GM18870 (cell line): ENCODE measurements around the gene SELENOT.
"Not testable (repeated sequence)": the region's sequence is repeated elsewhere in the genome, so short reads cannot be mapped to it uniquely, and the experiment has no call there.

Source experiments
- ATAC-seq: cut with Tn5 transposase; IDR thresholded peaks from one replicate; pipeline ENCODE4 v1.9.1; 2021; ENCODE audit warnings: moderate library complexity; ENCODE audit not compliant: unreplicated experiment

Gene SELENOT, protein sequence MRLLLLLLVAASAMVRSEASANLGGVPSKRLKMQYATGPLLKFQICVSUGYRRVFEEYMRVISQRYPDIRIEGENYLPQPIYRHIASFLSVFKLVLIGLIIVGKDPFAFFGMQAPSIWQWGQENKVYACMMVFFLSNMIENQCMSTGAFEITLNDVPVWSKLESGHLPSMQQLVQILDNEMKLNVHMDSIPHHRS

DNA sequence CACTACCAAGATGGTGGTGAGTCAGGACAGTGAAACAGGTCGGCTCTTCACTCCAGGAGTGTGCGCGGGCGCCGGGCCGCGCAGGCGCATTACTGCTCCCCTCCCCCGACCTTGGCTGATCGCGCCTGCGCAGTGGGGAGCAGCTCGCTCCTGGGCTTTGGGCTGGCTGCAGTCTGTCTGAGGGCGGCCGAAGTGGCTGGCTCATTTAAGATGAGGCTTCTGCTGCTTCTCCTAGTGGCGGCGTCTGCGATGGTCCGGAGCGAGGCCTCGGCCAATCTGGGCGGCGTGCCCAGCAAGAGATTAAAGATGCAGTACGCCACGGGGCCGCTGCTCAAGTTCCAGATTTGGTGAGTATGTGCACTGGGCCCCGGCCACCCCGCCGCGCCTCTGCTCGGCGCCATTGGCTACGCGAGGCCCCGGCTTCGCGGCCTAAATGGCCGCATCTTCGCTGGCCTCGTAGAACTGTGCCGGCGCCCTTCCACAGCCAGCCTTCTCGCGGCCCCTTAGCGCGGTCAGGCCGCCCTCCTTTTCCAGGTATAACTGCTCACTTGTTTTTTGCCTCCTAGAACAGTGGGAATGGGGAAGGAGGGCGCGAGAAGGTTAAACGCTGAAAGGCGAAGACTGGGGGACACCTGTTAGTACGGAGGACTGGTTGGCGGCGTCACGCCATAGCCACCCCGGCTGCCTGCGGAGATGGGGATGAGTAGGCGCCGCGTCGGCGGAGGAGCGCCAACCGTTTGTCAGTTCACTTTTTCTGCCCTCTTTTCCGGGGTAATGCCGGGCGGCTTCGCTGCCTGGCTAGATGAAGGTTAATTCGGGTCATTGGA lies at the start of gene SELENOT:
Gene SELENOT, plus strand, starts transcription at position 169 of the 827 bp plus-strand sequence. Its CDS starts 42 bp downstream, at position 211.
- peak; percentile 43 for ATAC-seq

DNA sequence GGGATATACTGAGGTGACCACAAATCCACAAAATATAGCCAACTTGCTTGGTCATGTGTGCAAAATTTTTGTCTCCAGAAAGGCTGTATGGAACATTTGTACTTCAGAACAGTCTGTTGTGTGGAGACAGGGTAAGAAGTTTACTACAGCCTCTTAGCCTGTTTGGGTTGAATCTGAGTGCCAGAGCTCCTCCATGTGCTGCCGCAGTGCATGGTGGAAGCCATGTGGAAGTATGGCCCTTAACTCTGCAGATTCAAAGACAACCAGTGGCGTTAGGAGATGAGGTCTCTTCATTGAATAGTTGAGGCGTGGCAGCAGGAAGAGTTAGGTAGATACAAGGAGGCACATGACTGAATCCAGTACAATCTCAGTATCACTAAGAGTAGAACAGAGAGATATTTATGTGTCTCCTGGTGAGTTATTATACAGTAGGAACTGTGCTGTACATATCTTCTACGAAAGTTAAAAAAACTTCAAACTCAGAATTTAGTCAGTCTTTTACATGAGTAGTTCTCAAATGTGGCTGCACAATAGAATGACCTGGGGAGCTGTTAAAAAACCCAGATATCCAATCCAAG lies 47.2 kb upstream of the SELENOT start:
- no peak for ATAC-seq

DNA sequence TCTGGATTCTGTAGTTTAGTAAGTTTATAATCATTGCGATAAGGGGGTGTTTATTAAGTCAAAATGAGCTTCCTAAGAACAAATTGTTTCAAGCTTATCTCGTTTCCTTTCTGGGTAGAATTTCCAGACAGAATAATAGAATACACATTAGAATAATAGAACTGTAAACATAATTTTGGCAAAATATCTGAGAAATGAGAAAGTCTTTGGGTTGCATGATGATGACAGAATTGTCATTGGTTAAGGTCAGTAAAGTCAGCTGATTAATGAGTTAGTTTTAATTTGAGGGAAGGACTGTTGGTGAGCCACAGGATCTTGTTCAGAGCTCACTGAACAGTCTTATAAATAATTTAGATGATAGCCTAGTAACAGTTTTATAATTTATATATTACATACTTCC lies 46.3 kb upstream of the SELENOT start:
- no peak for ATAC-seq

DNA sequence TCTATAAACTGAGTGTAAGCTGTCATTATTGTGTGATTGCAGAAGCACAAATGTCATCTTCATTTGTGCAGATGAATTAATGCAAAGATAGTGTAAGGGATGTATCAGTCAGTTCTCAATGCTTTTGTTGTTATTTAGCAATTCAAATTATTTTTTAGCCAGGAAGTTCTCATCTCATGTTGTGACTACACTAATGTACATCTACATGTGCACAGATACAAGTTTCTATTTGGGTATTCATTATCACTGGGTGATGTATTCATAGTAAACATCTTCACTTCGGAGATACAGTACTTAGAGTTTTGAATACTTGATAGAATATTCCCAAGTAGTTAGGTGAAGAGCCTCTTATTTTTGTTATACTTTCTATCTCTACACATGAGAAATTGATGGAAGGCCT lies 45.4 kb upstream of the SELENOT start:
- no peak for ATAC-seq

DNA sequence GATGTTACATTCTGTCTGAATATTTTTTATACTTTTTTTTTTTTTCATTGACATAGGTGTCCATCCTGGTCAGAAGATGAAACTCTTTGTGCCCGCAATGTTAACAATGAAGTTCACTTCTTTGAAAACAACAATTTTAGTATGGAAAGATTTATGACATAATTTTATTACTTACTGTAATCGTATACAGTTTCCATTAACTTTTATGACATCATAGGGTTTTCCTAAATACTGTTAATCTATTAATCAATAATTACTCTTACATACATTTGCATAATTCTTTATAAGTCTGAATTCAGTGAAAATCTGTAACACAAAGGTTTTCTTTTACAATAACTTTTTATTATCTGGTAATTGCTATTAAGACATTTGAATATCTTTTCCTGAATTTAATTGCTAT lies 38.9 kb upstream of the SELENOT start:
- no peak for ATAC-seq

DNA sequence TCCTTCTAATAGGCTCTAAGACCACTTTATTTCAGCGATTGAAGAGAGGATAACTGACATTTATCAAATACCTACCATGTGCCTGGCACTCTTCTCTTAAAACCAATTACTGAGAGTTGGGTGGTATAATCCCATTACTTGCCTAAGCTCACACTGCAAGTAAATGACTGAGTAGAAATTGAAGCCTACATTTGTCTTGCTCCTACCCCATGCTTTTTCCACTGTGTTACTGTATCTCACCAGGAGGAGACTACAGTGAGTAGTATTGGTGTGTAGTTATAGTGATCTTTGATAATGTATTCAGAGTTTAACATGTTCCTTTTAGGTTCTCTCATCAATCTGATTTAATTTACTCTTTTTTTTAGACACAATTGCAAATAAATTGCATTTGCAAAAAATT lies 35.8 kb upstream of the SELENOT start:
- ATAC-seq = no peak

DNA sequence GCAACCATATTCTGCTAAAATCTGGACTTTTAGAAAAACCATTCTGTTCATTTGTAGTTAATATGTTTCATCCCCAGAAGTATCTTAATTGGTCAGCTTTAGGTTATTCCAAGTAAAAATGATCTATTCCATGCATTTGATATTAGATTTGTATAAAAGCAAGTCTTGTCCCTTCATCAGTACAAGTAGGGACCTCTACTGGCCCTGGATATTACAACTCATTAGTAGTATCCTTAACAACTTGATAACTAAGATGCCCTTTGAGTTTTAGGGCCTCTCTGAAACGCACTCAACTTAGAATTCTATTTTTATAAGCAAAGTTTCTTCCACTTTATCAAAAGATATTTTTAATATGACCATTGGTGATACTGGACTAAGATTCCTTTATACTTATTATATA lies 25.3 kb upstream of the SELENOT start:
- ATAC-seq = no peak

DNA sequence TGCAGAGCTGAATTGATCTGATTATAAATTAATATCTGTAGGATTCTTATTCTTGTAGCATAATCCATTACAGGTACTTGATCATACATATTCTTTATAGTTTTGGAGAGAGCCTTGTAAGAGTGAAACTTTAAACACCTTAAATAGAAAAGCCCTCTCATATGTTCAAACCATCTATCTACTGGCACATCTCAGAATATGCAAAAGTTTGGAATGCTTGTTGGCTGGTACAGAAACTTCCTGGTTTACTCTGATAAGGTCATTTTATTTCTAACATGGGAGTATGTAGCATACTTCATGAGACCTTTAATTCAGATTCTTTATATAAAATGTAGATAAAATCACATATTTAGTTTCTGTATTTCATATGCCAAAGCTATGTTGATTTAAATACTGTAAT lies 21.9 kb upstream of the SELENOT start:
- ATAC-seq = no peak

DNA sequence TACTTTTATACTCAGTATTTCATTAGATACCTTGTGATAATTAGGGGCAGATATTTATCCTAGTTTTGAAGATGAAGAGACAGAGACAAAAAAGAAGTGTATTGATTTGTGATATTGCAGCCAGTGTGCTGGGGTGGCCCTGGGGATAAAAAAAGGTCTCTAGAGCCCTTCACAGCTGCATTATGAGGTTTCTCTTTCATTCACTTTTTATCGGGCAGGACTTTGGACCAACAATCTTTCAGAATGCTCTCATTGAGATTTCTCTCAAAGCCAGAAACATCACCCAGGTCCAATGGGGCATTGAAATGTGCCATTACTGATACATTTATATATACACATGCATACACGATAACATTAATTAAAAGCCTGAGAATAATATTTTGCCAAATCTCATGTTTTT lies 20.5 kb upstream of the SELENOT start:
- peak; percentile 50 for ATAC-seq

DNA sequence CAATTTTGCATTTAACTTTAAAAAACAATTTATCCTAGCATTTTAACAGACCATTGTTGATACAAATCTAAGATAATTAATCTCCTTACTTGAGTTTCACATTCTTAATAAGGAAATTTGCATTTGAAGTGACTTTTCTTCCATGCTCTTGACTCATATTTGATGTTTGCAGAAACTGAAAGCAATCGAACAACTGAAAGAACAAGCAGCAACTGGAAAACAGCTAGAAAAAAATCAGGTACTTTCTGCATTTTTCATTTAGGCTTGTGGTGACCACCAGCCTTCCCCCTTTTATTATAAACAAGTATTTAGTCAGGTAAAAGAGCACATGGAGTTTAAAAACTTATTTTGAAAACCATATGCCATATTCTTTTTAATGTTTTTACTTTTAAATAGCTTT lies 20.1 kb upstream of the SELENOT start:
- peak; percentile 53 for ATAC-seq

DNA sequence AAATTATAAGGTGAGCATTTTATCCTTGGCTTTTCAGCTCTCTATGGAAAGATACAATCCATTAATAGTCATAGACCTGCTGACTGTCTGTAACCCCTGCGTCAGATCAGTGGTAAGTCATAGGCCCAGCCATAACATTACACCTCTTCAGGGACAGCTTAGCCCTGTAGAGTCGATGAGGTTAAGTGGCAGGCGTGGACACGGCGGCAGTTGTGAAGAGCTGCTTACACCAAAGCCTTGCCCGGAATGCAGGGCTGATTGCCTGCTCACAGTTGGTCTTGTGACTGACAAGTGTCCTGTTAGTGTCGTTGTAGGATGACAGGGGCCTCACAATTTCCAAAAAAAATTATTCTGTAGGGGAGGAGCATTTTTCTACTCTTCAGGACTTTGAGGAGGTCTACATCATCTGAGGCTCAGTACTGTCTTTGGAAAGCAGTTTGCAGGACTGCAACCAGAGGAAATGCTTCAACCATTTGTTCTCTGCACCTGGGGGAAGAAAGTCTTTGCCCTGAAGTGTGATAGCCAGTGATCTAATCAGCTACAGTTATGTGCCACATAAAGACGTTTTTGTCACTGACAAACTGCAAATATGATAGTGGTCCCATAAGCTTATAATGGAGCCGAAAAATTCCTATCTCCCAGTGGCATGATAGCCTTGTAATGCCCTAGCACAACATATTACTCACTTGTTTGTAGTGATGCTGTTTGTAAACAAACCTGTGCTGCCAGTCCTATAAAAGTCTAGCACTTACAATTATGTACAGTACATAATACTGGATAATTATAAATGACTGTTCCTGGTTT lies 14.9 kb upstream of the SELENOT start:
- no peak for ATAC-seq

DNA sequence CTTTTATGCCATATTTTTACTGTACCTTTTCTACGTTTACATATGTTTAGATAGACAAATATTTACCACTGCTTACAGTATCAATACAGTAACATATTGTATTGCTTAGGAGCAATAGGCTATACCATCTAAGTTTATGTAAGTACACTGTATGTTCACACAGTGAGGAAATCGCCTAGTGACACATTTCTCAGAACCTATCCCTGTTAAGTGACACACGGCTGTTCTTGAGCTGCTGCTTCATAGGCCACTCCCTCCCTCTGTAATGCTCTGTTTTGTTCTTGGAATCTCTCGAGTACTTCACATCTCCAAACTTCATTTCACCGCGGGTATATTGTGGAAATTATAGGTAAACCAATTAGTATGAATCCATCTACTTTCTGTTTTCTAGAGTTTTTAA lies 13.4 kb upstream of the SELENOT start:
- no peak for ATAC-seq

DNA sequence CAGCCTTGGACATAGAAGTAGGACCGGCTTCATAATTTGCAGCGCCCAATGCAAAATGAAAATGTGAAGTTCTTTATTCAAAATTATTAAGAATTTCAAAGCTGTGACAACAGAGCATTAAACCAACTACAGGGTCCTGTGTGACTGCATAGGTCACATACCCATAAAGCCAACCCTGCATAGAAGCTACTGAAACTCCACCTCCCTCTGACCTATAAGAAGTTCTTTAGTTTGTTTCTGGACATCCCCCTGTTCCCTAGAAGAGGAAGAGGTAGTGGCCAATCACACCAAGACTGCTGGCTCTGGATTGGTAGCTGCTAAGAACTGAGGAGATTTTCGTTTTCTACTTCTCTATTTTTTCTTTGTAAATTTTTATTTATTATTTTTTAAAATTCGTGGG lies 9.0 kb upstream of the SELENOT start:
- no peak for ATAC-seq

DNA sequence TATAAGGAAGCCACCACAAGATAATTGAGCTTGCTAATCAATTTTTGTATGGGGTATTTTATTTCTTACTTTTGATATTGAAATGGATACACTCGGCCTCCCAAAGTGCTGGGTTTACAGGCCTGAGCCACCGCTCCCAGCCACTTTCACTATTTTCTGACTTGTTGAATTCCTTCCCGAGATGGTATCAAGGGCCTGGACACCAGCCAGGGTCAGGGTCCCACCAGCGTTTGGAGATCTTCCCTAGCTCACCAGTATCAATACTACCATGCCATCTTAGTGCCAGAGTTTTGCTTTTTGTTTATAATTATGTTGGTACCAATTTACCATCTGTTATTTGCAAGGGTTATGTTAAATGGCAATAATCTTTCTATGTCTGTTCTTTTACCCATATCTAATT lies 5.5 kb upstream of the SELENOT start:
- no peak for ATAC-seq

DNA sequence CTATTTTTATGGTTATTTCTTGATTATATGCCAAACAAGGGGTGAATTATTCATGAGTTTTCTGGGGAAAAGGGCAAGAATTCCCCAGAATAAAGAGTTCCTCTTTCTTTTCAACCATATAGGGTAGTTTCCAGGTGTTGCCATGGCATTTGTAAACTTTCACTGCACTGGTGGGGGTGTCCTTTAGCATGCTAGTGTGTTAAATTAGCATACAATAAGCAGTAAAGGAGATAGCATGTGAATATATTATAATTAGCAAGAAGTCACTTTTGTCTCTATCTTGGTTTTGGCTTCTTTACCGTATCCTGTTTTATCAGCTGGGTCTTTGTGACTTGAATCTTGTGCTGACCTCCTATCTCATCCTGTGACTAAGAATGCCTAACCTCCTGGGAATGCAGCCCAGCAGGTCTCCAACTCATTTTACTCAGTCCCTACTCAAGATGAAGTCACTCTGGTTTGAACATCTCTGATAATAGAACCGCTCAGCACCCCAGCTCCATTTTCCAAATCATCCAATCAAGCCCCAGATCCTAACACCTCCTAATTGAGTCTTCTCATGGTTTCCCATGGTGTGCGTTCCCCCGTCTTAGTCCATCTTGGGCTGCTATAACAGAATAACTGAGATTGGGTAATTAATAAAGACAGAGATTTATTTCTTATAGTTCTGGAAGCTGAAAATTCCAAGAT lies 3.4 kb upstream of the SELENOT start:
- ATAC-seq = no peak

DNA sequence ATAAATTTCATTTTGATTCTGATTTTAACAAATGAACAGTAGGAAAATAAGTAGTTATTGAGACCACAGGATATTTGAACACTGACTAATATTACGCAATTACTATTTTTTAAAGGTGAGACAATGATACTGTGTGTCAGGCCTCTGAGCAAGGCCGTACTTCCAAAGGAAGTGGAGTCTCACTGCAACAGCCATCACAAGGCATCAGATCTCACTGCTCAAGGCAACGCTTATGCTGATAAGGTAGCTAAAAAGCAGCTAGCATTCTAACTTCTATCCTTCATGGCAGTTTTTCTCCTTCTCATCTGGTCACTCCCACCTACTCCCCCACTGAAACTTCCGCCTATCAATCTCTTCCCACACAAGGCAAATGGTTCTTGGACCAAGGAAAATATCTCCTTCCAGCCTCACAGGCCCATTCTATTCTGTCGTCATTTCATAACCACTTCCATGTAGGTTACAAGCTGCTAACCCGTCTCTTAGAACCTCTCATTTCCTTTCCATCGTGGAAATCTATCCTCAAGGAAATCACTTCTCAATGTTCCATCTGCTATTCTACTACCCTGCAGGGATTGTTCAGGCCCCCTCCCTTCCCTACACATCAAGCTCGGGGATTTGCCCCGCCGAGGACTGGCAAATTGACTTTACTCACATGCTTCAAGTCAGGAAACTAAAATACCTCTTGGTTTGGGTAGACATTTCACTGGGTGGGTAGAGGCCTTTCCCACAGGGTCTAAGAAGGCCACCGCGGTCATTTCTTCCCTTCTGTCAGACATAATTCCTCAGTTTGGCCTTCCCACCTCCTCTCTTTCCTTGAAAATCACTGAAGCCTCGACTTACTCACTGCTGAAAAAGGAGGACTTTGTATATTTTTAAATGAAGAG lies 2.2 kb upstream of the SELENOT start:
- not testable (repeated sequence) for ATAC-seq

DNA sequence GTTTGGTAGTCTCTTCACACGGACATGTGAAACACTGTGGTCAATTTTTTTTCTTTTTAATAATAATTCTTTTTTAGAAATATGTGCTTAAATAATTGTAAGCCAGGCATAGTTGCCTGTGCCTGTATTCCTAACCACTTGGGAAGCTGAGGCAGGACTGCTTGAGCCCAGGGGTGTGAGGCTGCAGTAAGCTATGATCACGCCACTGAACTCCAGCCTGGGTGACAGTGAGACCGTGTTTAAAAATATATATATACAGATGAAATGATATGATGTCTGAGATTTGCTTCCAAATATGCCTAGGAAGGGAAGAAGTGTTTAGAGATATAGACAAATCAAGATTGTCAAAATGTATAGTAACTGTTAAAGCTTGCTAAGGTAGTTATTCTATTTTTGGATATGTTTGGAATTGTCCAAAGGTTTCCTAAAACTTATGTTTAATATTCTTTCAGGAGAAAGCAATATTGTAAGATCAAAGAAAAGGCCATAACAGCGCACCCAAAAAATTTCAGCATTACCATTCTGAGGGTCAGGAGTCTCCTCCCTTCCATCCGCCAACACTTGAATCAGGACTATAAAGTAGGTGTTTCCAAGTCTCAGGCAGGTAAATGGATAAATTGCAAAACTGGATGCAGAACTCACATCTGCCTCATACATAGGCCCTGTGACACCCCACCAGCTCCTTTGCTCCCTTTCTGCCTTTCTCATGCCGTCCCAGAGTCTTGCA lies 532 bp upstream of the SELENOT start:
- peak; percentile 9 for ATAC-seq

DNA sequence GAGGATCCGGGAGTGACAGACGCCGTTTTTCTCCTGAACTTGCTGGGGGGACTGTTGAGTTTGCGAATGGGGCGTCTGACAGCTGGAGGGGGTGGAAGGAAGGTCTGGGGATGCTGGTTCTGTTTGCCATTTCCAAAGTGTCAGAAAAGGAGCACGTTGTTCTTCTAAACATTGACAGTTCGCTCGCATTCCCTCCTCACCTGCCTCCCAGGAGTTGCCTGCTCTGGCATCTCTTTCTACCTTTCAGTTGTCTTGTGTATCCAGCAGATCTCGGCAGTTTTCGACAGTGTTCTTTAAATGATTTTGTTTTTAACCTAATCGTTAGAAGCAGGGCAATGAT lies 829 bp downstream of the SELENOT start:
- ATAC-seq = no peak

DNA sequence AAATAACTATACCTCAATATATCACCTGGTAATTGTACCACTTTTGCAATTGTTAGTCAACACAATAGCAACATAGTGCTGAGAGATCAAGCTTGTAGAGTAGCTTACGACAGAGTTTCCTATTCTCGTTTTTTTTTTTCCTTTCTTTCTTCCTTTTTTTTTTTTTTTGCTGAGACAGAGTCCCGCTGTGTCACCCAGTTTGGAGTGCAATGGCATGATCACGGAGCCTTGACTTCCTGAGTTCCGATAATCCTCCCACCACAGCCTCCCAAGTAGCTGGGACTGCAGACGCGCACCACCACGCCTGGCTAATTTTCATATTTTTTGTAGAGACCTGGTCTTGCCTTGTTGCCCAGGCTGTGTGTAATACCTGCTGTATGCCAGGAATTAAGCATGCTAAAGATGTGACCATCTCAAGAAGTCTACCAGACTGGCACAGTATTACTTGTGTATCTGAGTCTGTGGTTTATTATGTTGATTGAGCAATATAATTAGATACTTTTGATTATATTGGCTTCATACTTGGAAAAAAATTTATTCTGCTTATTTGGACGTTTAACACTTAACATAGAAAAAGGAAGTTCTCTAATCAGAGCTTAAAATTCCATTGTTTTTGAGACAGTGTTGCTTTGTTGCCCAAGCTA lies 3.0 kb downstream of the SELENOT start:
- no peak for ATAC-seq
